ENCODE measurements around the gene ZDHHC3.

The ZDHHC3 gene, protein sequence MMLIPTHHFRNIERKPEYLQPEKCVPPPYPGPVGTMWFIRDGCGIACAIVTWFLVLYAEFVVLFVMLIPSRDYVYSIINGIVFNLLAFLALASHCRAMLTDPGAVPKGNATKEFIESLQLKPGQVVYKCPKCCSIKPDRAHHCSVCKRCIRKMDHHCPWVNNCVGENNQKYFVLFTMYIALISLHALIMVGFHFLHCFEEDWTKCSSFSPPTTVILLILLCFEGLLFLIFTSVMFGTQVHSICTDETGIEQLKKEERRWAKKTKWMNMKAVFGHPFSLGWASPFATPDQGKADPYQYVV

DNA sequence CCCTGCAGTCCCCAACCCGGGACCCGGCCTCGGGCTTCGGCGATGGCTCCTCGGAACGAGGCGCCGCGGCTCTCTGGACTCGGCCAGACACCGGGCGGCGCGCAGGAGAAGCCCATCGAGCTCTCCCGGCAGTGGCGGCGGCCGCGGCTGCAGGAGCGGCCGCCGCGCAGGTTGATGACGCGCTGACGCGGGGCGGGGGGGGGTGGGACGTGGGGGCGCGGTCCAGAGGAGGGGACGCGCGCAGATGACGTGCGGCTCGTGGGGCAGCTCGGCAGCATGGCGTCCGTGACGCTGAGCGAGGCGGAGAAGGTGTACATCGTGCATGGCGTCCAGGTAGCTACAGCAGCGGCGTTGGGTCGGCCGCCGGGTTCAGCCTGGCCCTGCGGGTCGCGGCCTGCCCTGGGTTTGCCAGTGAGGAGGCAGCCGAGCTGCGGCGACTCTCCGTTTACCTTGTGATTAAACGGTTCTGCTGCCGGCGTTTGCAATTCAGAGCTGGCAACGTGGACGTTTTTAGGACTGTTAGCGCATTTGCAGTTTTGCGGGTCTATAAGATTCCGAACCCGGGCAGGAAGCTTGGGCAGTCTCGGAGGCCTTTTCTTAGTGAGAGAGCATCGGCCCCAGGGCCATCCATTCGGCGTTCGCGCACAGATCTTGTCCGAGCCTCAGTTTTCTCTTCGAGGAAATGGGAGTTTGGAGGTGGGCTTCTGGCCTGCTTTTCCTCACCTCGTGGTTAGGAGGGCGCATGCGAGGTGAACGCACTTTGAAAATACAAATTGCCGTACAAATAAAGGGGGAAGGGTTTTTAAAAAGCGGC is at the start of gene ZDHHC3, which contains the start of gene EXOSC7:
Gene ZDHHC3, minus strand, starts transcription at position 173 of the 814 bp plus-strand sequence. CDS start 16,738 bp downstream, outside the sequence.
Gene EXOSC7, plus strand, starts transcription at position 243 of the 814 bp plus-strand sequence. Its CDS starts 34 bp downstream, at position 277.
- DNase-seq (ENCODE audit: low read depth) = peak; percentile 82

DNA sequence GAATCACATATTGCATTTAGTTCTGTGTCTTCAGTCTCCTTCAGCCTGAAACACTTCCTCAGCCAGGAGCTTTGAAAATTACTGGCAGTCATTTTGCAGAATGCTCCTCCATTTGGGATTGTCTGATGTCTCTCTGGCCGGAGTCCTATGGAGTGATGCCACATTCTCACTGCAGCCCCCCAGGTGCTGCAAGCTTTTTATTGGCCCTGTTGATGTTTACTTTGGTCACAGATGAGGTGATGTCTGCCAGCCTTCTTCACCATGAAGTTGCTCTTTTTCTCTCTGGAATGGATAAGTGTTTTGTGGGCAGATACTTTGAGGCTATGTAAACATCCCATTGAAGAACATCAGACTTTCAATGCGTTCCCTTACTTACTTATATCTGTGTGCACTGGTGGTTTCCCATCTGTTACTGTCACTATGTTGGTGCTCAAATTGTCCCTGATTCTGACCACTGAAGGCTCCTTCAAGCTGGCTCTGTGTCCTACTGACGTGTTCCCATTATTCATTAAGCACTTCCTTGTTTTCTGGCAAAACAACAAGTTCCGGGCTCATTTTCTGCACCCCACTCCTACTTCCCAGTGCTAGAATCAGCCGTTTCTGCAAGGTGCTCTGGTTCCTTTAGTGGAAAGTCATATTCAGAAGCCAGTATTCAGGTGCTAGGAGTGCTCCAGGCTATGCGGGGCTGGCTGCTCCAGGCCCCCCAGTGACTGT is 48.7 kb upstream of the ZDHHC3 start:
- DNase-seq (ENCODE audit: low read depth) = no peak

DNA sequence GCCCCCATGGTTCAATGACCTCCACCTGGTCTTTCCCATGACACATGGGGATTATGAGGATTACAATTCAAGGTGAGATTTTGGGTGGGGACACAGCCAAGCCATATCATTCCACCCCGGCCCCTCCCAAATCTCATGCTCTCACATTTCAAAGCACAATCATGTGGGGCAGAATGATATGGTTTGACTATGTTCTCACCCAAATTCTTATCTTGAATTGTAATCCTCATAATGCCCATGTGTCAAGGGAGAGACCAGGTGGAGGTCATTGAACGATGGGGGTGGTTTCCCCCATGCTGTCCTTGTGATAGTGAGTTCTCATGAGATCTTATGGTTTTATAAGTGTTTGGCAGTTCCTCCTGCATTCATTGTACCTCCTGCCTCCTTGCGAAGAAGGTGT is 47.7 kb upstream of the ZDHHC3 start:
- no peak for DNase-seq (ENCODE audit: low read depth)

DNA sequence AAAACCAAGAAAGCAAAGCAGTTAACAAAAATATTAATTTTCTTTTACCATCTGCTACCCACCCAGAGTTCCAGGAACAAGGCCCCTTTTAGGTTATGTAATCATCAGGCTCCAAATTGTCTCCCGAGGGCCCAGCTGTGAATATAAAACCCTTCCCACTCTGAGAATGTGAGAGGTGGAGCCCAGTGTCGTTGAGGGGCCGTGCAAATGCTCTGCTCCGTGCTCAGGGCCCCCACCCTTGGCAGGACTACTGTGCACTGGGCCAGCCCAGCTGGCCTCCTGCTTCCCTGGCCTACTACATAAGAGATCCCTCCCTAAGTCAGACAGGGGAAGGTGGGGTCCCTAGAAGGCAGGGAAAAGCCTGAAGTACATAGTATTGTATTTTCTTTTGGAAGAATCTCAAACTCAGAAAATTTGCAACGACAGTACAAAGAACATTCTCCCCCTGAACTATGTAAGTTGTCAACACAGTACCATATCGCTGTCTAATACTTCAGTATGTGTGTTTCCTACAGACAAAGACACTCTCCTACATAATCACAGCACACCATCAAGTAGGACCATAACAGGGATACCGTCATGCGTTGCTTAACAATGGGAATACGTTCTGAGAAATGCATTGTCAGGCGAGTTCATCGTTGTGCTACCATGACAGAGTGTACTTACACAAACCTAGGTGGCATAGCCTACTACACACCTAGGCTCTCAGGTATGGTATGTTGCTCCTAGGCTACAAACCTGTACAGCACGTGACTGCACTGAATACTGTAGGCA is 45.7 kb upstream of the ZDHHC3 start:
- DNase-seq (ENCODE audit: low read depth) = no peak

DNA sequence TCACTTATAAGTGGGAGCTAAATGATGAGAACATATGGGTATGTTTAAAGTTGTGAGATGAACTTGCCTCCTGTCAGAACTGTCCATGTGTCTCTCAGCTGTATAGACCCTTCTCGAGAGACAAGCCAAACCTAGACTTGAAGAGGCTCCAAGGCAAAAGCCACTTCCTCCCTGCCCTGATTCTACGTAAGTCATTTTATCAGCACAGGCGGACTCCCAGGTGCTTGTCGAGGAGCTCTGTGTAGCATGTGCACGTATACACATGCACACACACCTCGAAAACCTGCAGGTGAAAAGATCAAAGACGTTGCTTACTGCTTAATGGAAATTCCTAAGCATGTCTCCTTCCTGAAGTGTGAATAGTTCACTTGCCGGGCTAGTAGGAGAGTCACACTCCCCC is 44.6 kb upstream of the ZDHHC3 start:
- no peak for DNase-seq (ENCODE audit: low read depth)

DNA sequence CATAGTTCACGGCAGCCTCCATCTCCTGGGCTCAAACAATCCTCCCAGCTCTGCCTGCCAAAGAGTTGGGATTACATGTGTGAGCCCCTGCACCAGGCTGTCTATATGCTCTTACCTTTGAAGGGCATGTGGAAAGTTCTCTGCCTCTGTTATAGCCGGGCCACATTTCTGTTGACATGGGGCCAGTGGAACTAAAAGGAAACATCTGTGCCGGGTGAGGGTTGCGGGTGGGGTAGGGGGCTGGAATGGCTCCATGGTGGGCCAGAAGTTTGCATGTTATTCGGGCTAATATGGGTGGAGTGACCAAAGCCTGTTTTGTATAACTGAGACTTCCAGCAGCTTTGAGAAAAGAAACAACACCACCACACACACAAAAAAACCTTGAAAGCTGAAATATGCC is 41.8 kb upstream of the ZDHHC3 start:
- no peak for DNase-seq (ENCODE audit: low read depth)

DNA sequence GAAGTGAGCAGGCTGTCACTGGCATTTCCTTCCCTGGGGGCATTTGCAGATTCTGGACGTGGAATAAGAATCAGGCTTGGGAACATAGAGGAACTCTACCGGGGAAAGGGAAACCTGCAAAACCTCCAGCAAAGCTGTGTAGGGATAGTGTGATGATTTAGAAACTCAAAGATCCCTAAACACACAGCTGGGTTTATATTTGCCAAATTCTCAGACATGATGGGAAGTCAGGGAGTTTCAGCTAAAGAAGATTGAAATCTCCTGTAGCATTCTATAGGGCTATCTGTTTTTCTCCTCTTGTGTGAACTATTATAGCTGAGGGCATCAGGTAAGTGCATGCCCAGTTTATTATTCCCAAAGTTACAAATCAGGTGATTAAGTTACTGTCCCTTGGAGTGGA is 40.9 kb upstream of the ZDHHC3 start:
- DNase-seq (ENCODE audit: low read depth) = no peak

DNA sequence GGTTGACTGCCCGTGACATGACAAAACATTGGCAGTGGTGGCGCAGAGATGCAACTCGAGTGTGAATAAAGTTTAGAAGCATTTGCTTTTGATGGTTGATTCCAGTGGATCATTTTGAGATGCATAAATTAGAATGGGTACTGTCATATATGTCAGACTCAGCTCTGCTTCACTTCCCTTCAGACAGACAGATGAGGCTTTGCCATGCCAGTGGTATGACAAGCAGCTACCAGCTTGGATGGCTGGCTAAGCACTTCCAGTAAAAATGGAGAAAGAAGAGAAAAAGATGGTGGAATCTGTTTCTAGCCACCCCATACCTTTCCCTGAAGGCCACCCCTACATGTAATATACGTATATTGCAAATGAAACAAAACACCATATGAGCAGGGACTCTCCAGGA is 36.6 kb upstream of the ZDHHC3 start:
- no peak for DNase-seq (ENCODE audit: low read depth)

DNA sequence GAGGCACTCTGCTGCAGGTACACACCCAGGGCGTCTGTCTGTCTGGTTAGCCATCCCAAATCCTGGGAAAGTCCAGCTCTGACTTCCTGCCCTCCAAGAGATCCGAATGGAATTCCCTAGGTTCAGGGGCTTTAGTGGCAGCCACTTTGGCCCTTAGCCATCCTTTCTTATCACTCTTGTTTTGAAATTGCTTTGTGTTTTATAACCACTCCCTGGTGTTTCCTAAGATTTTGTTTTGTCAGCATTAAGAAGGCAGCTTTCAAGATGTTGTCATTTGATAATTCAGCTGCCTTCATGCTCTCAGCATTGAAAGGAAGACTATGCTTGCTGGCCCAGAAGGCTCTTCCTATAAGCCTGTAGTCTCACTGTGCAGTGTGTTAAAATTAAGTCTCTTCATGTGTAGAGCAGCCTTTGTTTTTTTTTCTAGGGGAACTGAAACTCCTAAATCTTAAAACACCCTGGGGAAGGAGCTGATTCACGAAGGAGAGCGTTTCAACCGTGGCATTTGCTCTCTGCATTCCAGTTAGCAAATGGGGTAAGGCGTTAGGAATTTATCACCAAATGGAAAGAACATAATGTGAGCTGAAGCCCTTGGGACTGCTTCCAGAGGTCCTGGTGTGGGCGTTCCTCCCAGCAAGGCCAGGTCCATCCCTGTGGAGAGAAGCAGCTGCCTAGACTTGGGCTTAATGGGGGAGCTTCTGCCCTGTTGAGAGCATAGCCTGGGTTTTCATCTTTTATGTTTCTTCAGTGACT is 36.0 kb upstream of the ZDHHC3 start:
- DNase-seq (ENCODE audit: low read depth) = no peak

DNA sequence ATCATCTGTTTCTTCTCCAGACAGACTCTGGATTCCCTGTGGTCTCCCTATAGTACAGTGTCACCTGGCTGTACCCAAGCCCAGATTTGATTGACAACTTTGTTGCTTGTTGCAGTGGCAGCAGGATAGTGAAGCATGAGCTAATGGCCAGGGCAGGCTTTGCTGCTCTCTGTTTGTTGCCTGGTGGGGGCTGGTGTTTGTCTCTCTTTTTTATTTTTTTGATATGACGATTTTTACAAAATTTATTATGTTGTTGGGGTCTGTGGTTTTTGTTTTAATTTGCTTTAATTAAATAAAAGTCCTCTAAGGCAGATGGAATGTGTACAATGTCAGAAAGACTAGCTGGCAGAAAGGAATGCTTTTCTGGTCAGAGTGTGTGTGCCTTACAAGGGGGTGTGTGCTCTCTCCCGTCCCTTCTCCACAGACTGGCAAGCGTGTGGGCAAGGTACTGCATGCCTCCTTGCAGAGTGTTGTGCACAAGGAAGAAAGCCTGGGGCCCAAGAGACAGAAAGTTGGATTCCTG is 34.9 kb upstream of the ZDHHC3 start:
- no peak for DNase-seq (ENCODE audit: low read depth)

DNA sequence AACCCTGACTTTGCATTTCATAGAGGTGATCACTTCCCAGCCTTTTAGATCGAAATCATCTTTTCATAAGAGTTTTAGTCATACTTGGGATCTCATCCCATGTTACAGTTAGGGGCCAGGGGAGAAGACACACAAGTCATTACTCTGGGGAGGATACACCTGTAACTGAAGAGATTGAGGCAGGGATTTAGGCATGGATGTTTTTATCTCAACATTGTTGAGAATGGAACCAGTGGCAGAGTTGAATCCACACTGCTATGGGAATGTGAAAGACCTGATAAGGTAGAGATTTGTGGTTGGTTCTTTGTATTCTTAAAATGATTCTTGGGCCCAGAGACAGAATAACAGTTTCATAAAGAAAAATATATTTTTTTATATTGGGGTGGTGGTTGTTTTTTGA is 33.9 kb upstream of the ZDHHC3 start:
- no peak for DNase-seq (ENCODE audit: low read depth)

DNA sequence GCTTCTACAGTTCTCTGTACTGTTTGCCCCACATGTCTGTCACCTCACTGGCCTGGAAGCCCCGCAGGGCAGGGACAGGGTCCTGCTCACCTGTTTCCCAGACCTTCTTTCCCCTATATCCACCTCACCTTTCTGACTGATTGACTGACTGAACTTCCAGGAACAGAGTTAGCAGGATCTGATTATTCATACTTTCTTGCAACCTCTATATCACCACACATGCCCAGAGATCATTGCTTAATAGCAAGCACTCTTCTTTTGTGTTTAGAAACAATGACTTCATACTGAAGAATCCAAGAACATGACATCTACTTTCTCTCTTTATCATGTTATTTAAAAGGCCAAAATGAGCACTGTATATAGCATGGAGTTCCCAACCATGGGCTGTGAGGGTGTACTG is 32.1 kb upstream of the ZDHHC3 start:
- no peak for DNase-seq (ENCODE audit: low read depth)

DNA sequence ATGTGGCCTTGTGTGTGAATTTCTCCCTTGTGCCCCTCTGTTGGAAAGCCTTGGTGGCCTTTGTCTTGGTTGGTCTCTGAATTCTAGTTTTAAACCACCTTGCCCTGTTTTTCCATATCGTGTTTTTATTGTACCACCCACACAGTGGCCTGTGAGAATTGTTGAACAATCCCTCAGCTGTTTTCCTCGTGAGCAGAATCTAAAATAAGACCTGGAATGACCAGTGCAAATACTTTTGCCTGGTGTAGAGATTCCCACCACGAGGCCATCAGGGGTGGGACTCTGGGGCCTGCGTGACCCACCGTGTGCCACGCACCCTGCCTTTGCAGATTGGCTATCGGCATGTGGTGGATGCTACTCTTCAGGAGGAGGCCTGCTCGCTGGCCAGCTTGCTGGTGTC is 31.1 kb upstream of the ZDHHC3 start:
- DNase-seq (ENCODE audit: low read depth) = no peak

DNA sequence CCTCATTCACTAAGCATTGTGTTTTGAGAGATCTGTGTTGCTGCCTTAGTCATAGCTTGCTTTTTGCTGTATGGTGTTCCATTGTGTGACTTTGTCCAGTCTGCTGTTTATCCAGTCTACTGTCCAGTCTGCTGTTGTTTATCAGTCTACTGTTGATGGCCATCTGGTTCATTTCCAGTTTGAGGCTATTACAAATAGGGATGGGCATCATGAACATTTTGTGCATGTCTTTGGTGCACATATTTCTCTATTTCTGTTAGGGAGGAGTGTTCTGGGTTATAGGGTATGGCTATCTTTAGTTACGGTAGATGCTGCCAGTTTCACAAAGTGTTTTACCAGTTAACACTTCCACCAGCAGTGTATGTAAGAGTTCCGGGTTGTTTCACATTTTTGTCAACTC is 27.9 kb upstream of the ZDHHC3 start:
- DNase-seq (ENCODE audit: low read depth) = no peak

DNA sequence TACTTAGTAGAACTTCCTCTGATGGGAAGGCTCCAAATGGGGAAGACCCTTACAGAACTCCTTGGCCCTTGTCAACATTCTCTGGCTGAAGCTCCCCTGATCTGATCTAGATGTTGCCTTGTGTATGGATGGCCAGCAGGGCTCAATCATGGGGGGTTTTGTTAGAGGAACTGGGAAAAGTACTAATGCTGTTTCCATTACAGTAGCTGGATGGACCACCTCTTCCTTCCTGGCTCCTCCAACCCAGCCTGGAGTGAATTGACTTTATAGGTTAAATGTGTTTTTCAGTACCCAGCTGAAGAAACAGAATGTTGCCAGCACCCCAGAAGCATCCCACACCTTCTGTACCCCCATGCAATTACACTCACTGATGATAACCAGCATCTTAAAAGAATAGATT is 27.4 kb upstream of the ZDHHC3 start:
- no peak for DNase-seq (ENCODE audit: low read depth)

DNA sequence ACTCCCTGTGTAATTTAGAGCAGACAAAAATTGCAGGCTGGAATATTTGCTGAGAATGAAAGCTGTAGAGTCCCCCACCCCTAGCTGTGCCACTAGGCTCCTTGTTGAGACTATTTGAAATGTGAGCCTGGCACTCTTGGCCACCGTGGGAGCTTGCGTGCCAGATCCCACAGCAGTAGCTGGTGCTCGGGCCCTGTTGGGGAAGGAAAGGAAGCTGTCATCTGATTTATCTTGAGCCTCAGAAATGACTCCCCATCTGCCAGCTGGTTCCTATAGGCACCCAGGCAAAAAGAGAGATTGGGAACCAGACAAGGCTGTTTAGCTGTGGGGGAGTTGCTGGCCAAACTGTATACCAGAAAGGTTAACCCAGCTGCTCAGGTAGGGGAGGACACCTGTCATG is 26.7 kb upstream of the ZDHHC3 start:
- DNase-seq (ENCODE audit: low read depth) = no peak

DNA sequence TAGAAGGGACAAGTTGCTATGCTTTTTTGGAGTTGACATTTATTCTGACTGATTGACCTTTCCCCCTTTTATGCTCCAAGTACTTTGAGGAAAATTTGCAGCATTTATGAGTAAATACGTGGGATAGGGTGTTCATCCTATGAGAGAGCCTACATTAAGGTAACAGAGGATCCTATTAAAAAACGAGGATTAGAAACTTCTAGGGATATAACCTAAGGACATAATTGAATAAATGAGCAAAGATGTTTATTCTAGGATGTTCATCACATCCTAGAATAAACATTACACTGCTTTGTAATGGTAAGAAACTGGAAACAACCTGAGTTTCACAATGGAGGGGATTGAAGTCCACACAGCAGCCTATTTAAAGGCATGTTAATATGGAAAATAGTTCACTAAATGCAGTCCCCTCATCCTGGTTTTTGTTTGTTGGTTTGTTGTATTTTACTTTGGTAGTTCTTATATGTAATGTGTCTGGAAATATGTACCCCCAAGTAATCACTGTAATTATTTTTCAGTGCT is 26.2 kb upstream of the ZDHHC3 start:
- DNase-seq (ENCODE audit: low read depth) = no peak

DNA sequence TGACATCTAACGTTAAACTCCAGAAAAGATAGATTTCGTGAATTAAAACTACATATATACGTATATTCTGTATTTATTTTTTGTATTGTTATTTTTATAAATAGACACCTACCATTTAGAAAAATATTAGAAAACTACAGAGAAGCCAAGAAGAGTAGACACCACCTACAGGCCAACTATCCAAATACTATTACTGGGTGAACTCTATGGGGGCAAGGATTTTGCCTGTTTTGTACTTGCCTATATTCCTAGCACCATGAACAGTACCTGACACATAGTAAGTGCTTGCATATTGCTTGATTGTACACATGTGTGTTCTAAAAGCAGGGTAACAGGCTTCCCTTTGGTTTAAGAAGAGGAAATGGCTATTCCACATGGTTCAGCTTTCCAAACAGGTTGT is 25.8 kb upstream of the ZDHHC3 start:
- no peak for DNase-seq (ENCODE audit: low read depth)

DNA sequence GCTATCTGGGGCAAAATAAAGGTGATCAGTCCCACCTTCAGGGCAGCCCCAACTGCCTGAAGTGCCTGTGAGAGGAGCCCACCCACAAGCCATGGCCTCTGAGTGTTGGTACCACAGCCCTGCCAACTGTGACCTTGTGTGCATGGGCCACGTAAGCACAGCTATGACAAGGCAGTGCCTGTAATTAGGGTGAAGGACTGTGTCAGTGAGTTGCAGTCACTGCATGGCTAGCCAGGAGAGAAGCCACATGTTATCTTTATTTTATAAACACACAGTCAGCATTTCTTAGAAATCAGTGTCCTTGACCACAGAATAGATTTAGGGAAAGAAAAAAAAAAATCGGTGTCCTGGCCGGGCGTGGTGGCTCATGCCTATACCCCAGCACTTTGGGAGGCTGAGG is 24.8 kb upstream of the ZDHHC3 start:
- no peak for DNase-seq (ENCODE audit: low read depth)

DNA sequence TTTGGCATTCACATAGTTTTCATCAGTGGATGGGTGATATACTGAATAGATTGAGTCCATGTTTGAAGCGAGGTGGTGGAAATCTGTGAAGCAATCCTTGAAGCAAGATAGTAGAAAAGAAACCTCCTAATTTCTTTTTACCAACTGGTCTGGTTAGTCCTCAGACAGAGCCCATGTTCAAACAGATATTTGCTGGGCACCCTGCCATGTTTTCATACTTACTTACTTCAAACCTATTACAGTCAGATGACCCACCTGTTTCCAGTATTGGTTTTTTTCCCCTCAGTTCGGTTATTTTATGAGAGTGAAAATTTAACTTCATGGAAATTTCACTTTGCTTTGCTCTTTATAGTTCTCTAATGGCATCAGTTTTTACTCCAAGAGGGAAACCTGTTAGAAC is 23.8 kb upstream of the ZDHHC3 start:
- no peak for DNase-seq (ENCODE audit: low read depth)

DNA sequence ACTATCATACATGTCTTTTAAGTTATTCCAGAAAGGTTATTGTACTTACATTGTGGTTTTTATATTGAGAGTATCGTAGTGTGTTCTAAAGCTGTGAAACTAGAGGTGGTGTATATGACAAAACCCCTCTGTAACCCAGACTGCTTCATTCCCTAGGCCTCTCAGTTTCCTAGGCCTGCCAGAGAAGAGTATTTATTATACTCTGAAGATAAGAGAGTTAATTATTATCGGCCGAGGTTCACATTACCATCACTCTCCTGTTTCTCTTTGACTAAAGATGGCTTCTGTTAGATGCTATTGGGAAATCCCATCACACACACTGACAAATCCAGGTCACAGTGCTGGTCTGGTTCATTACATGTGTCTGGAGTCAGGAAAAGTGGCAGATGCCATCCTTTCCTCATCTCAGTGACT is 20.6 kb upstream of the ZDHHC3 start:
- DNase-seq (ENCODE audit: low read depth) = no peak
